Erythroblast (primary cell): ENCODE data around the gene POLA2.

Source experiments
- GATA1 ChIP-seq: IDR thresholded peaks from 2 replicates; pipeline ENCODE4 v1.6.1; 2011; ENCODE audit warnings: low read depth, mild to moderate bottlenecking, control low read depth, low read length, moderate library complexity
- POLR2A ChIP-seq: IDR thresholded peaks from 2 replicates; pipeline ENCODE4 v1.6.1; 2011; ENCODE audit warnings: mild to moderate bottlenecking, low read length

- TF ChIP-seq POLR2A (no peak), GATA1 (no peak)
Observed at GRCh38 chr11:65293909-65294381, 32.2 kb downstream of the POLA2 start.
